Cardiac muscle cell (in vitro differentiated cells and primary cell): ENCODE data around the gene BRCC3. TPM values are rescaled to one million over a fixed set of nuclear protein-coding genes. Genes with fewer than 3 reads are reported as not detected.

ENCODE experiments used
- DNase-seq, 2 donors: peaks; one replicate each; pipeline versions ENCODE4 v3.0.0 to v3.0.0-alpha.2; 2010 to 2017; ENCODE audit warnings: low read depth in 1 of 2, low spot score in 1 of 2
- H3K27ac ChIP-seq: fragments of 200-600 bp; sonication (generic); 2 replicates; pipeline ENCODE4 v1.5.1; 2016
- H3K27me3 ChIP-seq: fragments of 200-600 bp; sonication (generic); 2 replicates; pipeline ENCODE4 v1.6.0; 2016; ENCODE audit warnings: control low read depth
- H3K36me3 ChIP-seq: fragments of 200-600 bp; sonication (generic); 2 replicates; pipeline ENCODE4 v1.5.1; 2016; ENCODE audit warnings: control low read depth
- H3K4me1 ChIP-seq: fragments of 200-600 bp; sonication (generic); 2 replicates; pipeline ENCODE4 v1.8.1; 2017; ENCODE audit warnings: low read depth, mild to moderate bottlenecking, mixed run types
- H3K4me3 ChIP-seq: fragments of 200-600 bp; sonication (generic); 2 replicates; pipeline ENCODE4 v1.5.1; 2016; ENCODE audit warnings: mild to moderate bottlenecking
- H3K9me3 ChIP-seq: fragments of 200-600 bp; sonication (generic); 2 replicates; pipeline ENCODE4 v1.5.1; 2017; ENCODE audit warnings: low read depth, mild to moderate bottlenecking, control low read depth
- CTCF ChIP-seq: IDR thresholded peaks from 2 replicates; pipeline ENCODE4 v1.5.1; 2012; ENCODE audit warnings: low read depth, mild to moderate bottlenecking, low read length
- polyA plus RNA-seq: library from polyadenylated mRNA; unstranded; fragments of >200 nt; fragmentation: Nextera tagmentation; extraction: Ambion mirVana; gene quantifications from 2 replicates; pipeline ENCODE4 v1.2.1, GENCODE V29; 2016
- total RNA-seq: library from RNA; depleted of rRNA; stranded (reverse); fragments of >200 nt; gene quantifications from 2 replicates; pipeline ENCODE4 v1.2.3, GENCODE V29; 2016

BRCC3 gene
- total and polyA plus RNA-seq, 2 experiments from 2014 or later, result 6.0 to 28.0 TPM

GRCh38 chrX:155054255-155054654, 17.1 kb upstream of the BRCC3 start:
- Histone ChIP-seq H3K4me3 (no peak overlapping the region), H3K27me3 (no peaks in the 10 kb centered on the region)

DNA sequence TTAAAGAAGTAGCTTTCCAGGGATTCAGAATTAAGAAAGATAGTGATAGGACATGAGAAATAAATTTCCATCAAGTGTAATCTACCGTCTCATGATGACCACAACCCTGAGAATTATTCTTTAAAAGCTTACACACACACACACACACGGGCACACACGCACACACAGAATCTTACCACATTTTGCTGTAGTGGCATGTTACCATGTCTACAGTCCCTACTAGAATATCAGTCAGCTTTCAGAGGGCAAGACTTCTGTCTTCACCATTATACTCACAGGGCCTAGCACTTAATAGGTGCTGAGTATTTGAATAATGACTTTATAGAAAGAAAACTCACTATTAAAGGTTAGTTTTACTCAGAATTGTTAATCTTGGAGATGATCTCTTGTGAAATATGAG, 15.8 kb upstream of the BRCC3 start:
- no peaks in the 10 kb centered on the region for H3K27me3 ChIP-seq
- no peaks in the 10 kb centered on the region for H3K4me1 ChIP-seq
- H3K9me3 ChIP-seq, result no peaks in the 10 kb centered on the region
- no peak for DNase-seq
- no peak for TF ChIP-seq CTCF
- H3K36me3 ChIP-seq, result peaks cover 3% of the 10 kb centered on the region
- no peak overlapping the region for H3K27ac ChIP-seq
- H3K4me3 ChIP-seq, result no peak overlapping the region

More at GRCh38 chrX:155054255-155054654, 17.1 kb upstream of the BRCC3 start:
- Histone ChIP-seq H3K9me3 (no peaks in the 10 kb centered on the region), H3K36me3 (no peaks in the 10 kb centered on the region), H3K4me1 (no peaks in the 10 kb centered on the region), H3K27ac (no peak overlapping the region)
- no peak for TF ChIP-seq CTCF
- DNase-seq, result no peak

DNA sequence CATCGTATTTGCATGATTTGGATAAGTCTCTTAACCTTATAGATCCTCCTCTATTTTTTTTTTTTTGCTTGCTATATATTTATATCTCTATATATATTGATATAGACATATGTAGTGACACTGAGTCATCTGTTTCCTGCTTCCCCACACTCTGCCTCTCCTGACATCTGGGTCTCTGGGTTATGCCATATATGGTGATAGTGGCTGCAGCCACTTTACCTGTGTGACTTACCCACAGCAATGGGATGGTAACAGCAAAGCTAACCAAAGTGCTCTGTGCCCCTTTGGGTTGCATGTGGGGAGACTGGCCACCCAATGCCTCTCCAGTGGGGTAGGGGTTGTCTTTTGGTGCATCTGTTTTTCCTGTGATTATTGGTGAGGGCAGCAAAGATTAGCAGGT, 14.8 kb upstream of the BRCC3 start:
- H3K4me1 ChIP-seq, result no peaks in the 10 kb centered on the region
- no peak for TF ChIP-seq CTCF
- no peaks in the 10 kb centered on the region for H3K9me3 ChIP-seq
- H3K27ac ChIP-seq, result peak overlapping the region; percentile 80
- no peaks in the 10 kb centered on the region for H3K27me3 ChIP-seq
- no peak overlapping the region for H3K4me3 ChIP-seq
- DNase-seq, result no peak
- H3K36me3 ChIP-seq, result peaks cover 3% of the 10 kb centered on the region

GRCh38 chrX:155056877-155057792, 14.2 kb upstream of the BRCC3 start:
- Histone ChIP-seq H3K9me3 (no peaks in the 10 kb centered on the region), H3K4me3 (no peak overlapping the region), H3K27me3 (no peaks in the 10 kb centered on the region), H3K27ac (peak overlapping the region; percentile 80), H3K4me1 (no peaks in the 10 kb centered on the region), H3K36me3 (peaks cover 3% of the 10 kb centered on the region)
- peak; percentile 73 to 85 for DNase-seq
- peak; percentile 68 for TF ChIP-seq CTCF

GRCh38 chrX:155061760-155062159, 9.5 kb upstream of the BRCC3 start:
- Histone ChIP-seq H3K27ac (no peak overlapping the region), H3K36me3 (peaks cover 3% of the 10 kb centered on the region), H3K27me3 (no peaks in the 10 kb centered on the region), H3K4me1 (no peaks in the 10 kb centered on the region), H3K9me3 (no peaks in the 10 kb centered on the region), H3K4me3 (no peak overlapping the region)
- no peak for DNase-seq
- no peak for TF ChIP-seq CTCF
